ENCODE data around the gene EPM2A.
"Not testable (repeated sequence)": the region's sequence is repeated elsewhere in the genome, so short reads cannot be mapped to it uniquely, and the experiment has no call there.

The EPM2A gene

GRCh38 chr6:145707397-145707796 is 27.9 kb downstream of the EPM2A start:
- no peak for TF ChIP-seq CTCF (conservative IDR thresholded peaks at IDR 0.05; ENCODE audit: low read depth, low read length)
- H3K36me3 ChIP-seq (ENCODE audit: insufficient read depth): no peaks in the 10 kb centered on the region
- no peak overlapping the region for H3K9ac ChIP-seq
- no peaks in the 10 kb centered on the region for H4K20me1 ChIP-seq (ENCODE audit: insufficient read depth)
- no peak overlapping the region for H3K27ac ChIP-seq
- H3K4me1 ChIP-seq (ENCODE audit: low read depth, poor library complexity, severe bottlenecking): no peaks in the 10 kb centered on the region
- H2AFZ ChIP-seq (ENCODE audit: low read depth): no peak overlapping the region
- no peak overlapping the region for H3K4me2 ChIP-seq
- H3K79me2 ChIP-seq (ENCODE audit: insufficient read depth, low read depth): no peaks in the 10 kb centered on the region
- no peak overlapping the region for H3K4me3 ChIP-seq (IDR thresholded peaks at IDR 0.05; ENCODE audit: insufficient read depth, low read depth, low read length)
- no peaks in the 10 kb centered on the region for H3K27me3 ChIP-seq (ENCODE audit: insufficient read depth, low read depth)

DNA sequence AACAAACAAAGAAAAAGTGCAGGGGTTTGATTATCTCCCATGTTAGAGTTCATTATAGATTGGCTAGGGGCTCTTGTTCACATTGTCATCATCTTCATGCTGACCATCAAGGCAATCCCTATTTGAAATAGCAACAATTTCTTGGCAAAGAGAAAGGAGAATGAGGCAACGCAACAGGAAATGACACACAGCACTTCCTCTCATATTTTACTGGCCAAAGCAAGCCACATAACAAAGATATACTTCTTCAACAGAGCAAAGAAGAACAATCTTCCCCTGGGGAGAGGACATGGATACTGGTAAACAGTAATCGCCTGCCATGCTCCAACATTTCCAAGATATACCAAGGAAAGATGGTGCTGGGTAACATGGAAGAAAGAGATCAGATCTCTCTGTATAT is 29.8 kb downstream of the EPM2A start:
- H3K4me2 ChIP-seq: no peak overlapping the region

DNA sequence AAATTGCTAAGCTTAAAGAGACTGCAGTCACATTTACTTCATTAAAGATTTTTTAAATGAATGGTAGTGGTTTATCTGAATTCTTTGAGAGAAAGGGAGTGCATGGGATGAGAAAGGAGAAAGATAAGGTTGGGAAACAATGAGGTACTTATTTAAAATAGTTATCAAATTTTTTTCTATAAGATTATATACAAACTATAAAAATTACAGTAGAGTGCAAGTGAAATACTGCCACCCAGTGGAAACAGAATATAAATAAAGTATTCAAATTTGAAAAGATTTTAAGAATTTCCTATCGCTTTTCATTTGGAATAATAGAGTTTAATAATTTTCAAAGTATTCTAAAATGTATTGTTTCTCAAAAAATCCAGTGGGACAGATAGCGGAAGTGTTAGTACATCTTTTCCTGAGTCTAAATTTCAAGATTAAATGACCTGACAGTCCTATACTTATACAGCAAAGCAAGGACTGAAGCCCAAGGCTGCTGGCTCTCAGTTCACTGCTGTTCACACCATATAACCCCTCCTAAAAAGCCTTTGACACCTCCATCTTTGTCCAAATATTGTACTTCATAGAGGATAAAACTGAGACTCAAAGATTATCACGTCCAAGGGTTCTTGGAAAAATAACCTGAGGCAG is 31.1 kb downstream of the EPM2A start:
- Histone ChIP-seq H3K9ac (no peak overlapping the region), H4K20me1 (ENCODE audit: insufficient read depth) (no peaks in the 10 kb centered on the region), H3K36me3 (ENCODE audit: insufficient read depth) (no peaks in the 10 kb centered on the region), H2AFZ (ENCODE audit: low read depth) (no peak overlapping the region), H3K4me1 (ENCODE audit: low read depth, poor library complexity, severe bottlenecking) (no peaks in the 10 kb centered on the region), H3K4me3 (IDR thresholded peaks at IDR 0.05; ENCODE audit: insufficient read depth, low read depth, low read length) (no peak overlapping the region), H3K27ac (no peak overlapping the region), H3K27me3 (ENCODE audit: insufficient read depth, low read depth) (no peaks in the 10 kb centered on the region), H3K4me2 (no peak overlapping the region), H3K79me2 (ENCODE audit: insufficient read depth, low read depth) (no peaks in the 10 kb centered on the region)
- TF ChIP-seq CTCF (conservative IDR thresholded peaks at IDR 0.05; ENCODE audit: low read depth, low read length): peak; percentile 62

More for the DNA sequence above, 29.8 kb downstream of the EPM2A start:
- Histone ChIP-seq H3K79me2 (ENCODE audit: insufficient read depth, low read depth) (no peaks in the 10 kb centered on the region), H4K20me1 (ENCODE audit: insufficient read depth) (no peaks in the 10 kb centered on the region), H3K9ac (no peak overlapping the region), H3K27ac (no peak overlapping the region), H3K4me1 (ENCODE audit: low read depth, poor library complexity, severe bottlenecking) (no peaks in the 10 kb centered on the region), H3K27me3 (ENCODE audit: insufficient read depth, low read depth) (no peaks in the 10 kb centered on the region), H2AFZ (ENCODE audit: low read depth) (no peak overlapping the region), H3K36me3 (ENCODE audit: insufficient read depth) (no peaks in the 10 kb centered on the region), H3K4me3 (IDR thresholded peaks at IDR 0.05; ENCODE audit: insufficient read depth, low read depth, low read length) (no peak overlapping the region)
- TF ChIP-seq CTCF (conservative IDR thresholded peaks at IDR 0.05; ENCODE audit: low read depth, low read length): no peak

- Histone ChIP-seq H4K20me1 (ENCODE audit: insufficient read depth) (no peaks in the 10 kb centered on the region), H3K79me2 (ENCODE audit: insufficient read depth, low read depth) (no peaks in the 10 kb centered on the region), H3K4me2 (no peak overlapping the region), H2AFZ (ENCODE audit: low read depth) (no peak overlapping the region), H3K27ac (no peak overlapping the region), H3K9ac (no peak overlapping the region), H3K4me3 (IDR thresholded peaks at IDR 0.05; ENCODE audit: insufficient read depth, low read depth, low read length) (no peak overlapping the region), H3K27me3 (ENCODE audit: insufficient read depth, low read depth) (no peaks in the 10 kb centered on the region), H3K36me3 (ENCODE audit: insufficient read depth) (no peaks in the 10 kb centered on the region), H3K4me1 (ENCODE audit: low read depth, poor library complexity, severe bottlenecking) (no peaks in the 10 kb centered on the region)
- no peak for TF ChIP-seq CTCF (conservative IDR thresholded peaks at IDR 0.05; ENCODE audit: low read depth, low read length)
These were observed 35.9 kb downstream of the EPM2A start for GRCh38 chr6:145699462-145699861.

- not testable (repeated sequence) for H3K27ac ChIP-seq; H3K27me3 ChIP-seq (ENCODE audit: insufficient read depth, low read depth)
These were observed 37.9 kb downstream of the EPM2A start for GRCh38 chr6:145697401-145697800.

More at GRCh38 chr6:145697401-145697800, 37.9 kb downstream of the EPM2A start:
- H4K20me1 ChIP-seq (ENCODE audit: insufficient read depth); H3K36me3 ChIP-seq (ENCODE audit: insufficient read depth); H3K79me2 ChIP-seq (ENCODE audit: insufficient read depth, low read depth); H3K4me1 ChIP-seq (ENCODE audit: low read depth, poor library complexity, severe bottlenecking); H3K4me3 ChIP-seq (IDR thresholded peaks at IDR 0.05; ENCODE audit: insufficient read depth, low read depth, low read length); H3K9ac ChIP-seq; H2AFZ ChIP-seq (ENCODE audit: low read depth); H3K4me2 ChIP-seq: not testable (repeated sequence)
